ENCODE results near the gene CNEP1R1. TPM values are rescaled to one million over a fixed set of nuclear protein-coding genes. Genes with fewer than 3 reads are reported as not detected.

Gene CNEP1R1
- total and polyA plus RNA-seq, 9 of the 15 experiments (the other 6 are each of a cell fraction or from before 2014, with no cell fraction given) = 7.6 to 20.1 (median 10.6) TPM

DNA sequence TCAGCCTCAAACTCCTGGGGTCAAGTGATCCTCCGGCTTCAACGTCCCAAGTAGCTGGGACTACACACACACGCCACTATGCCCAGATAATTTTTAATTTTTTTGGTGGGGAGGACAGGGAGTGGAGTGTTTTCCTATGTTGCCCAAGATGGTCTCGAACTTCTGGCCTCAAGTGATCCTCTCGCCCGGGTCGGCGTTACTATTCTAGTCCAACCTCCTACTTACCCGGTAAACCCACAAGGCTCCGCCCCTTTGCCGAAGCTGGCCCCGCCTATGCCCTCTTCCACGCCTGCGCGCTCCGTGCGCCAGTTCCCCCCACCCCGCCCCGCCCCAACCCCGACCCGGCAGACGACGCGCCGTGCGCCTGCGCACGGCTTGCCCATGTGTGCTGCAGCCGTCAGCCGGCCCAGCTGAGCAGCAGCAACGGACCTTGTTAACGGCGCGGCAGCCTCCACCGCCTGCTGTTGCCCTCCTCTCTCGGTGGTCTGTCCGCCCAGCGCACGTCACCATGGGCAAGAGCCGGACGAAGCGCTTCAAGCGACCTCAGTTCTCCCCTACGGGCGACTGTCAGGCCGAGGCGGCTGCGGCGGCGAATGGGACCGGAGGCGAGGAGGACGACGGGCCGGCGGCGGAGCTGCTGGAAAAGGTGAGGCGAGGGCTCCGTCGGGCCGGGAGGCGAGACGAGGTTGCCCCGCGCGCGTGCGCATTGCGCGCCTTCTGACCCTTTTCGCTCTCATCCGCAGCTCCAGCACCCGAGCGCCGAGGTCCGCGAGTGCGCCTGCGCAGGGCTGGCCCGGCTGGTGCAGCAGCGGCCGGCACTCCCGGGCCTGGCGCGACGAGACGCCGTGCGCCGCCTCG lies 40.8 kb downstream of the CNEP1R1 start, which contains the start of gene HEATR3 (continued):
- TF ChIP-seq, protein P1, sequence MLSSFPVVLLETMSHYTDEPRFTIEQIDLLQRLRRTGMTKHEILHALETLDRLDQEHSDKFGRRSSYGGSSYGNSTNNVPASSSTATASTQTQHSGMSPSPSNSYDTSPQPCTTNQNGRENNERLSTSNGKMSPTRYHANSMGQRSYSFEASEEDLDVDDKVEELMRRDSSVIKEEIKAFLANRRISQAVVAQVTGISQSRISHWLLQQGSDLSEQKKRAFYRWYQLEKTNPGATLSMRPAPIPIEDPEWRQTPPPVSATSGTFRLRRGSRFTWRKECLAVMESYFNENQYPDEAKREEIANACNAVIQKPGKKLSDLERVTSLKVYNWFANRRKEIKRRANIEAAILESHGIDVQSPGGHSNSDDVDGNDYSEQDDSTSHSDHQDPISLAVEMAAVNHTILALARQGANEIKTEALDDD (IDR thresholded peaks at IDR 0.05) = peak; percentile 86
- TF ChIP-seq, protein P2, sequence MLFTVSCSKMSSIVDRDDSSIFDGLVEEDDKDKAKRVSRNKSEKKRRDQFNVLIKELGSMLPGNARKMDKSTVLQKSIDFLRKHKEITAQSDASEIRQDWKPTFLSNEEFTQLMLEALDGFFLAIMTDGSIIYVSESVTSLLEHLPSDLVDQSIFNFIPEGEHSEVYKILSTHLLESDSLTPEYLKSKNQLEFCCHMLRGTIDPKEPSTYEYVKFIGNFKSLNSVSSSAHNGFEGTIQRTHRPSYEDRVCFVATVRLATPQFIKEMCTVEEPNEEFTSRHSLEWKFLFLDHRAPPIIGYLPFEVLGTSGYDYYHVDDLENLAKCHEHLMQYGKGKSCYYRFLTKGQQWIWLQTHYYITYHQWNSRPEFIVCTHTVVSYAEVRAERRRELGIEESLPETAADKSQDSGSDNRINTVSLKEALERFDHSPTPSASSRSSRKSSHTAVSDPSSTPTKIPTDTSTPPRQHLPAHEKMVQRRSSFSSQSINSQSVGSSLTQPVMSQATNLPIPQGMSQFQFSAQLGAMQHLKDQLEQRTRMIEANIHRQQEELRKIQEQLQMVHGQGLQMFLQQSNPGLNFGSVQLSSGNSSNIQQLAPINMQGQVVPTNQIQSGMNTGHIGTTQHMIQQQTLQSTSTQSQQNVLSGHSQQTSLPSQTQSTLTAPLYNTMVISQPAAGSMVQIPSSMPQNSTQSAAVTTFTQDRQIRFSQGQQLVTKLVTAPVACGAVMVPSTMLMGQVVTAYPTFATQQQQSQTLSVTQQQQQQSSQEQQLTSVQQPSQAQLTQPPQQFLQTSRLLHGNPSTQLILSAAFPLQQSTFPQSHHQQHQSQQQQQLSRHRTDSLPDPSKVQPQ (CRISPR knock-in tag; IDR thresholded peaks at IDR 0.05; ENCODE audit: borderline replicate concordance) = no peak
- TF ChIP-seq, protein P3, sequence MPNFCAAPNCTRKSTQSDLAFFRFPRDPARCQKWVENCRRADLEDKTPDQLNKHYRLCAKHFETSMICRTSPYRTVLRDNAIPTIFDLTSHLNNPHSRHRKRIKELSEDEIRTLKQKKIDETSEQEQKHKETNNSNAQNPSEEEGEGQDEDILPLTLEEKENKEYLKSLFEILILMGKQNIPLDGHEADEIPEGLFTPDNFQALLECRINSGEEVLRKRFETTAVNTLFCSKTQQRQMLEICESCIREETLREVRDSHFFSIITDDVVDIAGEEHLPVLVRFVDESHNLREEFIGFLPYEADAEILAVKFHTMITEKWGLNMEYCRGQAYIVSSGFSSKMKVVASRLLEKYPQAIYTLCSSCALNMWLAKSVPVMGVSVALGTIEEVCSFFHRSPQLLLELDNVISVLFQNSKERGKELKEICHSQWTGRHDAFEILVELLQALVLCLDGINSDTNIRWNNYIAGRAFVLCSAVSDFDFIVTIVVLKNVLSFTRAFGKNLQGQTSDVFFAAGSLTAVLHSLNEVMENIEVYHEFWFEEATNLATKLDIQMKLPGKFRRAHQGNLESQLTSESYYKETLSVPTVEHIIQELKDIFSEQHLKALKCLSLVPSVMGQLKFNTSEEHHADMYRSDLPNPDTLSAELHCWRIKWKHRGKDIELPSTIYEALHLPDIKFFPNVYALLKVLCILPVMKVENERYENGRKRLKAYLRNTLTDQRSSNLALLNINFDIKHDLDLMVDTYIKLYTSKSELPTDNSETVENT (CRISPR knock-in tag; IDR thresholded peaks at IDR 0.05) = 0 out of 2 replicates have a peak, but pooled peaks have one; percentile 24
- TF ChIP-seq, protein P4, sequence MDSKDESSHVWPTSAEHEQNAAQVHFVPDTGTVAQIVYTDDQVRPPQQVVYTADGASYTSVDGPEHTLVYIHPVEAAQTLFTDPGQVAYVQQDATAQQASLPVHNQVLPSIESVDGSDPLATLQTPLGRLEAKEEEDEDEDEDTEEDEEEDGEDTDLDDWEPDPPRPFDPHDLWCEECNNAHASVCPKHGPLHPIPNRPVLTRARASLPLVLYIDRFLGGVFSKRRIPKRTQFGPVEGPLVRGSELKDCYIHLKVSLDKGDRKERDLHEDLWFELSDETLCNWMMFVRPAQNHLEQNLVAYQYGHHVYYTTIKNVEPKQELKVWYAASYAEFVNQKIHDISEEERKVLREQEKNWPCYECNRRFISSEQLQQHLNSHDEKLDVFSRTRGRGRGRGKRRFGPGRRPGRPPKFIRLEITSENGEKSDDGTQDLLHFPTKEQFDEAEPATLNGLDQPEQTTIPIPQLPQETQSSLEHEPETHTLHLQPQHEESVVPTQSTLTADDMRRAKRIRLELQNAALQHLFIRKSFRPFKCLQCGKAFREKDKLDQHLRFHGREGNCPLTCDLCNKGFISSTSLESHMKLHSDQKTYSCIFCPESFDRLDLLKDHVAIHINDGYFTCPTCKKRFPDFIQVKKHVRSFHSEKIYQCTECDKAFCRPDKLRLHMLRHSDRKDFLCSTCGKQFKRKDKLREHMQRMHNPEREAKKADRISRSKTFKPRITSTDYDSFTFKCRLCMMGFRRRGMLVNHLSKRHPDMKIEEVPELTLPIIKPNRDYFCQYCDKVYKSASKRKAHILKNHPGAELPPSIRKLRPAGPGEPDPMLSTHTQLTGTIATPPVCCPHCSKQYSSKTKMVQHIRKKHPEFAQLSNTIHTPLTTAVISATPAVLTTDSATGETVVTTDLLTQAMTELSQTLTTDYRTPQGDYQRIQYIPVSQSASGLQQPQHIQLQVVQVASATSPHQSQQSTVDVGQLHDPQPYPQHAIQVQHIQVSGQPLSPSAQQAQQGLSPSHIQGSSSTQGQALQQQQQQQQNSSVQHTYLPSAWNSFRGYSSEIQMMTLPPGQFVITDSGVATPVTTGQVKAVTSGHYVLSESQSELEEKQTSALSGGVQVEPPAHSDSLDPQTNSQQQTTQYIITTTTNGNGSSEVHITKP (IDR thresholded peaks at IDR 0.05; ENCODE audit: partially characterized antibody) = no peak
- TF ChIP-seq, protein P5, sequence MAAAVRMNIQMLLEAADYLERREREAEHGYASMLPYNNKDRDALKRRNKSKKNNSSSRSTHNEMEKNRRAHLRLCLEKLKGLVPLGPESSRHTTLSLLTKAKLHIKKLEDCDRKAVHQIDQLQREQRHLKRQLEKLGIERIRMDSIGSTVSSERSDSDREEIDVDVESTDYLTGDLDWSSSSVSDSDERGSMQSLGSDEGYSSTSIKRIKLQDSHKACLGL (CRISPR knock-in tag; IDR thresholded peaks at IDR 0.05; ENCODE audit: borderline replicate concordance, poor library complexity, severe bottlenecking) = no peak
- TF ChIP-seq SRF (CRISPR knock-in tag; IDR thresholded peaks at IDR 0.05) (peak in 1 of 2 experiments; percentile 18; a peak in 1 of 4 replicates), ZNF780A (CRISPR knock-in tag; IDR thresholded peaks at IDR 0.05) (no peak), ZEB2 (IDR thresholded peaks at IDR 0.05) (no peak), ZNF830 (CRISPR knock-in tag; IDR thresholded peaks at IDR 0.05) (peak; percentile 55; the same call in 1 of the 2 replicates), RBBP5 (IDR thresholded peaks at IDR 0.05; ENCODE audit: borderline replicate concordance, insufficient read depth, low read length, poor library complexity, severe bottlenecking) (peak; percentile 67), NFIC (IDR thresholded peaks at IDR 0.05) (0 out of 2 replicates have a peak, but pooled peaks have one; percentile 25), SOX6 (IDR thresholded peaks at IDR 0.05) (peak; percentile 42; the same call in 1 of the 2 replicates)
- TF ChIP-seq, protein P6, sequence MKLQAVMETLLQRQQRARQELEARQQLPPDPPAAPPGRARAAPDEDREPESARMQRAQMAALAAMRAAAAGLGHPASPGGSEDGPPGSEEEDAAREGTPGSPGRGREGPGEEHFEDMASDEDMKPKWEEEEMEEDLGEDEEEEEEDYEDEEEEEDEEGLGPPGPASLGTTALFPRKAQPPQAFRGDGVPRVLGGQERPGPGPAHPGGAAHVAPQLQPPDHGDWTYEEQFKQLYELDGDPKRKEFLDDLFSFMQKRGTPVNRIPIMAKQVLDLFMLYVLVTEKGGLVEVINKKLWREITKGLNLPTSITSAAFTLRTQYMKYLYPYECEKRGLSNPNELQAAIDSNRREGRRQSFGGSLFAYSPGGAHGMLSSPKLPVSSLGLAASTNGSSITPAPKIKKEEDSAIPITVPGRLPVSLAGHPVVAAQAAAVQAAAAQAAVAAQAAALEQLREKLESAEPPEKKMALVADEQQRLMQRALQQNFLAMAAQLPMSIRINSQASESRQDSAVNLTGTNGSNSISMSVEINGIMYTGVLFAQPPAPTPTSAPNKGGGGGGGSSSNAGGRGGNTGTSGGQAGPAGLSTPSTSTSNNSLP (IDR thresholded peaks at IDR 0.05; ENCODE audit: borderline replicate concordance, low read depth, low read length) = no peak
